OCI-LY1 (cell line): Measurements from ENCODE around the gene SPINK1.

ENCODE experiments used
- EZH2 ChIP-seq: fragments of 200-600 bp; sonication (generic), shearing (Covaris generic); IDR thresholded peaks from 2 replicates; pipeline ENCODE4 v1.8.0; 2017; ENCODE audit warnings: borderline replicate concordance, mixed run types, mild to moderate bottlenecking, antibody characterized with exemption, low read length, moderate library complexity, mixed read lengths
- TF ChIP-seq, protein P1 (sequence below): fragments of 200-600 bp; sonication (generic), shearing (Covaris generic); IDR thresholded peaks from 2 replicates; pipeline ENCODE4 v1.5.1; 2017; ENCODE audit warnings: mild to moderate bottlenecking, antibody characterized with exemption, low read length, moderate library complexity, mixed read lengths

GRCh38 chr5:147869112-147869511 is 37.6 kb upstream of the SPINK1 start:
- TF ChIP-seq EZH2, result no peak
- TF ChIP-seq, protein P1, sequence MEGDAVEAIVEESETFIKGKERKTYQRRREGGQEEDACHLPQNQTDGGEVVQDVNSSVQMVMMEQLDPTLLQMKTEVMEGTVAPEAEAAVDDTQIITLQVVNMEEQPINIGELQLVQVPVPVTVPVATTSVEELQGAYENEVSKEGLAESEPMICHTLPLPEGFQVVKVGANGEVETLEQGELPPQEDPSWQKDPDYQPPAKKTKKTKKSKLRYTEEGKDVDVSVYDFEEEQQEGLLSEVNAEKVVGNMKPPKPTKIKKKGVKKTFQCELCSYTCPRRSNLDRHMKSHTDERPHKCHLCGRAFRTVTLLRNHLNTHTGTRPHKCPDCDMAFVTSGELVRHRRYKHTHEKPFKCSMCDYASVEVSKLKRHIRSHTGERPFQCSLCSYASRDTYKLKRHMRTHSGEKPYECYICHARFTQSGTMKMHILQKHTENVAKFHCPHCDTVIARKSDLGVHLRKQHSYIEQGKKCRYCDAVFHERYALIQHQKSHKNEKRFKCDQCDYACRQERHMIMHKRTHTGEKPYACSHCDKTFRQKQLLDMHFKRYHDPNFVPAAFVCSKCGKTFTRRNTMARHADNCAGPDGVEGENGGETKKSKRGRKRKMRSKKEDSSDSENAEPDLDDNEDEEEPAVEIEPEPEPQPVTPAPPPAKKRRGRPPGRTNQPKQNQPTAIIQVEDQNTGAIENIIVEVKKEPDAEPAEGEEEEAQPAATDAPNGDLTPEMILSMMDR, result no peak
